Measurements from ENCODE around the gene TMEM87B. TPM values are rescaled to one million over a fixed set of nuclear protein-coding genes. Genes with fewer than 3 reads are reported as not detected.
A peak's percentile ranks its signal among the peaks of the same experiment; 100 is the strongest.

The TMEM87B gene
- total RNA-seq, 1 experiment from 2014 or later: 10.5 TPM

DNA sequence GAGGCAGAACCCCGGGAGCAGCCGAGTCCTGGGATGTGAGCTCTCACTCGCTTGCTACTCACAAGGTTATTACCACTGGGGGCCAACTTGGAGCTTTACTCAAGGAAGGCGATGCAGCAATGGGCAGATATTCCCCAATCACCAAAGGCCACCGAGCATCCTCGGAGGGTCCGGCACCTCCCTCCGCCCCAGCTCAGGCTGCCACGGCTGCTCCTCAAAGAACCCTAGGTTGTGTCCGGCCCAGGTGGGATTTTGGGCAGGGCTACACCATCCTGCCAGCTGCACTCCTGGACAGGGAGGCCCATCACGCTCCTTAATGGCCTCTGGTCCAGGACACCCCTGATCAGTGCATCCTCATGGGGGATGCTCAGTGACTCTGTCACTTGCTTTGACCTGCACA lies 107.9 kb downstream of the TMEM87B start:
- Histone ChIP-seq H3K27ac (ENCODE audit: insufficient read length, low read depth, low read length) (no peak overlapping the region), H4K8ac (replicated peaks; ENCODE audit: insufficient read length, low read depth, low read length) (no peak overlapping the region), H2BK20ac (ENCODE audit: low read depth, low read length, poor library complexity, severe bottlenecking) (no peak overlapping the region), H4K20me1 (ENCODE audit: control insufficient read depth, insufficient read depth, insufficient read length) (peaks cover 6% of the 10 kb centered on the region), H3K18ac (ENCODE audit: insufficient read length, low read depth, low read length) (no peak overlapping the region), H3K14ac (ENCODE audit: insufficient read depth, low read length) (no peak overlapping the region), H3K4me1 (ENCODE audit: insufficient read depth, low read length) (no peaks in the 10 kb centered on the region), H3K79me1 (ENCODE audit: insufficient read depth, low read depth, low read length, poor library complexity, severe bottlenecking) (no peaks in the 10 kb centered on the region), H2AK5ac (ENCODE audit: insufficient read length, low read length) (no peak overlapping the region), H3K56ac (ENCODE audit: insufficient read length, low read depth, low read length) (no peak overlapping the region), H3K9me3 (ENCODE audit: control insufficient read depth, low read depth, low read length) (no peaks in the 10 kb centered on the region), H4K5ac (ENCODE audit: insufficient read length, low read depth, low read length) (no peak overlapping the region), H3K4me2 (ENCODE audit: insufficient read depth, insufficient read length, low read length) (no peak overlapping the region), H3K23me2 (ENCODE audit: insufficient read length, low read depth, low read length, poor library complexity, severe bottlenecking) (no peaks in the 10 kb centered on the region), H2BK12ac (ENCODE audit: insufficient read length, low read depth, low read length) (no peak overlapping the region), H3K79me2 (ENCODE audit: insufficient read depth, low read length) (no peaks in the 10 kb centered on the region), H4K91ac (ENCODE audit: insufficient read length, low read depth, low read length) (no peak overlapping the region), H2BK15ac (ENCODE audit: low read depth, low read length) (no peak overlapping the region), H3K23ac (ENCODE audit: insufficient read length, low read depth, low read length) (no peak overlapping the region), H3K4ac (ENCODE audit: low read depth, low read length) (no peak overlapping the region), H2BK120ac (ENCODE audit: low read depth, low read length, poor library complexity, severe bottlenecking) (no peak overlapping the region), H2BK5ac (ENCODE audit: insufficient read length, low read length) (no peak overlapping the region), H3K27me3 (ENCODE audit: insufficient read depth, low read length) (no peaks in the 10 kb centered on the region), H3T11ph (ENCODE audit: low read length) (no peak overlapping the region), H3K9ac (ENCODE audit: extremely low read depth, insufficient read length, low read length) (no peak overlapping the region), H2AFZ (ENCODE audit: low read length) (no peak overlapping the region)
- TF ChIP-seq, protein P1, sequence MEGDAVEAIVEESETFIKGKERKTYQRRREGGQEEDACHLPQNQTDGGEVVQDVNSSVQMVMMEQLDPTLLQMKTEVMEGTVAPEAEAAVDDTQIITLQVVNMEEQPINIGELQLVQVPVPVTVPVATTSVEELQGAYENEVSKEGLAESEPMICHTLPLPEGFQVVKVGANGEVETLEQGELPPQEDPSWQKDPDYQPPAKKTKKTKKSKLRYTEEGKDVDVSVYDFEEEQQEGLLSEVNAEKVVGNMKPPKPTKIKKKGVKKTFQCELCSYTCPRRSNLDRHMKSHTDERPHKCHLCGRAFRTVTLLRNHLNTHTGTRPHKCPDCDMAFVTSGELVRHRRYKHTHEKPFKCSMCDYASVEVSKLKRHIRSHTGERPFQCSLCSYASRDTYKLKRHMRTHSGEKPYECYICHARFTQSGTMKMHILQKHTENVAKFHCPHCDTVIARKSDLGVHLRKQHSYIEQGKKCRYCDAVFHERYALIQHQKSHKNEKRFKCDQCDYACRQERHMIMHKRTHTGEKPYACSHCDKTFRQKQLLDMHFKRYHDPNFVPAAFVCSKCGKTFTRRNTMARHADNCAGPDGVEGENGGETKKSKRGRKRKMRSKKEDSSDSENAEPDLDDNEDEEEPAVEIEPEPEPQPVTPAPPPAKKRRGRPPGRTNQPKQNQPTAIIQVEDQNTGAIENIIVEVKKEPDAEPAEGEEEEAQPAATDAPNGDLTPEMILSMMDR (conservative IDR thresholded peaks at IDR 0.05): no peak
- no CpG with 5 or more reads among the region's 11 CpGs for WGBS (ENCODE audit: extremely low coverage, insufficient read length, low lambda C conversion rate)
- Mint-ChIP-seq H3K27me3 (ENCODE audit: low read depth) (no peaks in the 10 kb centered on the region; the same call in 1 of the 2 replicates), H3K9me3 (no peaks in the 10 kb centered on the region), H3K4me1 (peaks cover 2 to 7% of the 10 kb centered on the region in 2 experiments; a peak in 3 of 4 replicates), H3K4me3 (no peak overlapping the region), H3K27ac (no peak overlapping the region), H3K36me3 (ENCODE audit: insufficient read depth in 1 of 3, low read depth in 3 of 3) (no peaks in the 10 kb centered on the region)
- peak; percentile 10 for DNase-seq
